GM21381 (cell line): ENCODE measurements around the gene YPEL2.

Experiments
- ATAC-seq: cut with Tn5 transposase; IDR thresholded peaks from one replicate; pipeline ENCODE4 v1.9.1; 2021; ENCODE audit warnings: mild to moderate bottlenecking, moderate library complexity; ENCODE audit not compliant: unreplicated experiment

Gene YPEL2

DNA sequence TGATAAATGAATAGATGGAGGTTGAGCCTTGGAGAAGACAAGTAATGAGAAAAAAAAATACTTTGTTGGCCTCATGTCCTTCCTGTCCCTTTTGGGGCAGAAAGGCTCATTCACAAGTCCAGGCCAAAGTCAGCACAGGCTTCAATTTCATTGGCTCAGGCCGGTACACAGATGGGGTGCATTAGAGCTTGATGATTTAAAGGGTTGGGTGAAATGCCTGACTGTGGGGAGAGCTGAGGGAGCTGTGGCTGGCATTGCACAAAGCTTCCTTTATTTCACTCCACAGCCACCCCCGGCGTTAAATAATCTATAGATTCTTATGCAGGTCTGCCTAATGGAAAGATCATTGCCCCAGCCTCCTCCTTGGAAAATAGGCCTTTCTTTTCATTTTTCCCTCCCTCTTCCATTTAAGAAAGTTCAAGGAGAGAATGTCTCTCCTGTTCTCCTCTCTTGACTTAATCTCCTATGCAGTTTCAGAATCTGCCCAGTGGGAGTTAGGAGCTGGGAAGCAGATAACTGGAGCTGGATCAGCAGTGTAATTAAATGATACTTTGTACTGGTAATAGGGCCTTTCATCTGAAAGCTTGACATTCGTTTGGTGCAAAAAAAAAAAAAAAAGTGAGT is 24.4 kb downstream of the YPEL2 start:
- no peak for ATAC-seq

DNA sequence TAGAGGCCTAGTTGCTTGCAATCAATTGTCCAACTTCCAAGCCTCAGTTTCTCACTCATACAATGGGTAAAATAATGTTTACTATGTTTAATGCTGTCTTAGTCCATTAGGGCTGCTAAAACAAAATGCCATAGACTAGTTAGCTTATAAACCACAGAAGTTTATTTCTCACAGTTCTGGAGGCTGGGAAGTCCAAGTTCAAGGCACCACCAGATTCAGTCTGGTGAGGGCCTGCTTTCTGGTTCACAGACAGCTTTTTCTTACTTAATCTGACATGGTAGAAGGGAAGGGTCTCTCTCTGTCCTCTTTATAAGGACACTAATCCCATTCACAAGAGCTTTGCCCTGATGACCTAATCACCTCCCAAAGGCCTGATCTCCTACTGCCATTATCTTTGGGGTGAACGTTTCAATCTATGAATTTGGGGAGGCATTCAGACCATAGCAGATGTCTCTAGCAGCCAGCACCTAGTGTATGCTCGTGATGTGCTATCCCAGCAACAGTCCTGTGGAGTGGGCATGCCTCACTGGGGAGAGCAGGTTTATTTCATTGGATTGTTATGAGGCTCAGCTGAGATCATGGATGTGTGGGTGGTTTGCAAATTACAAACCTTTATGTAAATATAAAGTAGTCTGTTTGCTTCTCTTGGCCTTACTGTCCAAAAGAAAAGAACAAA is 25.2 kb downstream of the YPEL2 start:
- ATAC-seq = no peak

DNA sequence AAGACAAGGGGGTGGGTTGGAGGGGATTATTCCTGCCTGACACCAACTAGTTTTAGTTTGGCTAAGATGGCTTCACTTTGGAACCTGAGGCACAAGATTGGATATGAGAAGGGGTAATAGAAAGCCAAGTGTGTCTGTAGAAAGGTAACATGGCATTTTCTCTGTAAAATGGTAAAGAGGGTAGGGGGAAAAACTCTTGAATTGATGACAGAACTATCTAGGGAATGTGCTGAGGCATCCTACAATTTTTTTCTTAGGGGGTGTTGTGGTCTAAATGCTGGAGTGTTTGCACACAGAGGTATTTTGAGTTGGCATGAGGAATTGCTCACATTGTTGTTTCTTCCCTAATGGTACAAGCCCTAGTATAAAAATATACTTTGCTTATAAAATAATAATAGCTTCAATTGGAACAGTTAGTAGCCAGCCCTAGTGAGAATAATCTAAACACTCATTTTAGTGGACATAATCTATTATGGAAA is 25.8 kb downstream of the YPEL2 start:
- ATAC-seq = no peak

DNA sequence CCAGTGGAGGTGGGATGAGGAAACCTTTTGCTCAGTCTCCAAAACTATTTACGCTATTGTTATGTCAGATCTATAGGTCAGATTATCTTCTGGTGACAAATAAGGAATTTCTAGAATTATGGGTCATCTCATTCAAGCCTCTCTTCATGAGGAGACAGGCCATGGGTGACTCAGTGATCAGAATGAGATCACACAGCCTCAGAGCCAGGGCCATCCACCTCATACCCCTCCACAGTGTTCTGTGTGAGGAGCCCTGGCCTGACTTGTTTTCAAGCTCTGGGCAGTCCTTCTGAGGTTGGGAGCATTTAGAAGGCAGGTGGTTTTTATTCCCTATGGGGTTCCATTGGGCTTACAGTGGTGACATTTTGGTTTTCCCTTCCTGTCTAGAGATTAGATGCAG is 26.5 kb downstream of the YPEL2 start:
- ATAC-seq = no peak

DNA sequence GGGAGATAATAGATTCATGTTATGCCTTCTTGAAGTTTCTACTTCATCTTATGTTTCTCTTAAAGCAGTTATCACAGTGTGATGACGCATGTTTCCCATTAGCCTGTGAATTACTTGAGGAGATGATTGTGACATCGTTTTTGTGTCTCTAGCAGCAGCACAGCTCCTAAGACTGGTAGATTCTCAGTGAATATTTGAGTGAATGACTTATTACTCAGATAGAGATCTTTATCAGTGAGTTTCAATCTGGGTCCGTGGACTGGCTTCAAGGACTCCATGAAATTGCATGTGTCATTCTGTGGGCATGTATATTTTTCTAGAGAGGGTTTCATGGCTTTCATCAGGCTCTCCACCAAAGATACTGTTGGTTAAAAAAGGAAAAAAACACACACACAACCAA is 29.9 kb downstream of the YPEL2 start:
- ATAC-seq = no peak

DNA sequence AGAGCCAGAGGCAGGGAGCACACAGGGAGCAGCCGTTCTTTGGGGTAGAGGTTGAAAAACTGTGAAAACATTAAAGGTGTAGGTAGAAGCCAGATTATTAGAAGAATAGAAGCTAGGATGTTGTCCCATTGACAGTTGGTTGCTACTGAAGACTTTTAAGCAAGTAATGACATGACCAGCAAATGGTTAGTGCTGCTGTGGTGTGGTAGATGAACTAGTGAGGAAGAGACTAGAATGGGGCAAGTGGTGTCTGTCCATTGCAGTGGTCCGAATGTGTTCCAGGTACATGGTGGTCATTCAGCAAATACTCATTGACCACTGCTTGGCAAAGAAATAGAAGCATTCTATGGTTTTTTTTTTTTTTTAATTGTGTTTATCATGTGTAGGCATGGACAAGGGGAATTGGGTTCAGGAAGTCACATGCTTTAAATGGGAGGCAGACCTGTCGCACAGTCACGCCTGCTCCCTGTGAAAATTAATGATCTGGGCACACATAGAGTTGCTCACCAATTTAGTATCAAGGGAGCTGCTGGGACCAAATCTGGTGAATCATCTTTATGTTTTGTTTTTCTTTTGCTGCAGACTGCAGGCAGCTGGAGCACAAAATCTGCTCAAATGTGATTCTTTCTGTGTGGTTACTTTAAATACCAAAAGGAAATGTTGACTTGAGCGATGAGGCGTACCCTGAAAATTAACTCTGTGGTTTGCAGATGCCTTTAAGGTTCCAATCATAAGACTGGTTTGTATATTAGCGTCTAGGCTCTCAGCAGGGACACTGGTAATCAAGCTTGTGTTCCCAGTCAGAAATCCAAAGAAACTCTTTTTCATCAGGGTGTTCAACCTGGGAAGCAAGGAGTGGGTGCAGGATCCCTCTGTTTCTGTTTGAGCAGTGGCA is 30.7 kb downstream of the YPEL2 start:
- peak; percentile 67 for ATAC-seq

DNA sequence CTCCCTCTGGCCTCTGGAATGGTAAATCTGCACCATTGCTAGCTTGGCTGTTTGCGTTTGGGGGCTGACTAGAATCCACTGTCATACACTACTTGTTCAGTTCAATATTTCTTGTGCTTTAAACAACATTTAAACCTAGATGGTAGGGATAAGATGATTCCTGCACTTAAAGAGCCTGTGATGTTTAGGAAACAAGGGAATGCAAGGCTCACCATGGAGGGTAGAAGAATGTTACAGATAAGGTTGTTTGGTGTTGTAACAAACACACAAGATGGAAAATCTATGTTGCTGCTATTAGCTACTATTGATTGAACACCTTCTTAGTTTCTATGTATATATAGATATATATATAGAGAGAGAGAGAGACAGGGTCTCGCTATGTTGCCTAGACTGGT is 31.4 kb downstream of the YPEL2 start:
- no peak for ATAC-seq

DNA sequence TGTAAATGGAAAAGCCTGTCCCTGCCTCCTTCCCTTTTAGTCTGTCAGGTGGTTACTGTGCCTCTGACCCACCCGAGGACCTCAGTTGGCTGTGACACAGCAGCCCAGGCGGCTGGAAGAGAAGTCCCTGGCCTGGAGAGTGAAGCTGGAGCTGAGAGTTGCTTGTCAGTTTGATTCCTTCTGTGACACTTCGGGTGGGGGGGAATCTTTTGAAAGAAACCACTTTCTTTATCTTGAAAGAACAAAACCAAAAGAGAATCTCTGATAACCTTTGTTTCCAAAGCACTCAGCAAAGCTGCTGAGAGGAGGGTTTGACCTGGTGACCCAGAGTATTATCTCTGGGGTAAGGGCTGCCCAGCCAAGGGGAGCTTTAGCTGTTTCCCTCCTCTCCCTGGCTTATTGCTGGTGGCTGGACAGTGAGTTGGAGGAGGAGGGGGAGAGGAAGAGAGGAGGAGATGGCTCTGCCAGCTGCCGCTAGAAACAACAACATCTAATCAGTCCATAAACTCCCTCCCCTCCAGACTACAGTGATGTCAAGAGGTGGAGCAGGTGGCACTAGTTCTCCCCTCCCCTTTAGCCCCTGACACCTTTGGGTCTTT is 34.0 kb downstream of the YPEL2 start:
- ATAC-seq = no peak

DNA sequence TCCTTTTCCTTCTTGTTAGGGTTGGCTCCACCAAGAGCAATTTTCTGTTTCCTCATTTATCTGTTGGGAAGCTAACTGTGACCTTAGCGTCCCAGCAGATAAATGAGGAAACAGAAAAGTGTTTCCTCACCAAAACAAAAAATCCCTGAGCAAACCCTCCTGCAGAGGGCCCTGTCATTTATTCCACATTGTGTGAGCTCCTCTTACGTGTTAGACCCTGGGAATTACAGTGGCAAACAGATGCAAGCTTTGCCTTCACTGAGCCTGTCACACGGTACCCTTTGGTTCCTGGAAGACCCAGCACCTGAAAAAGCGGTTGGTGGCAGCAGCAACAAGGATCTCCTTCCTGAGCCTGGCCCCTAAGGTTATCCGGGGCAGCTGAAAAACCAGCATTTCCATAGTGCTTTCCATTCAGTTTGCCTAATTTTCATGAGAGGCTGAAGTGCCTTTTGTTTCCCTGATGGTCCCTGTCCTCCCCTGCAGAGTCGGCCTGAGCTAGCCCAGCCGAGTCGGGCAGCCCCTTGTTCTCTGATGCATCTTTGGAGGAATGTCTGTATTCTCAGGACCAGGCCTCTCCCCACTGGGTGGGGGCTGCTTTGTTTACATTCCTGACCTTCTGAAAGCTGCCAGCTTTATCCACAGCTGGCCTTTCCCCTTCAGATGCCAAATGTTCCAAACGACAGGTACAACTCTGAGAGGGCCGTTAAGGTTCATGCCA is 34.7 kb downstream of the YPEL2 start:
- ATAC-seq = no peak

DNA sequence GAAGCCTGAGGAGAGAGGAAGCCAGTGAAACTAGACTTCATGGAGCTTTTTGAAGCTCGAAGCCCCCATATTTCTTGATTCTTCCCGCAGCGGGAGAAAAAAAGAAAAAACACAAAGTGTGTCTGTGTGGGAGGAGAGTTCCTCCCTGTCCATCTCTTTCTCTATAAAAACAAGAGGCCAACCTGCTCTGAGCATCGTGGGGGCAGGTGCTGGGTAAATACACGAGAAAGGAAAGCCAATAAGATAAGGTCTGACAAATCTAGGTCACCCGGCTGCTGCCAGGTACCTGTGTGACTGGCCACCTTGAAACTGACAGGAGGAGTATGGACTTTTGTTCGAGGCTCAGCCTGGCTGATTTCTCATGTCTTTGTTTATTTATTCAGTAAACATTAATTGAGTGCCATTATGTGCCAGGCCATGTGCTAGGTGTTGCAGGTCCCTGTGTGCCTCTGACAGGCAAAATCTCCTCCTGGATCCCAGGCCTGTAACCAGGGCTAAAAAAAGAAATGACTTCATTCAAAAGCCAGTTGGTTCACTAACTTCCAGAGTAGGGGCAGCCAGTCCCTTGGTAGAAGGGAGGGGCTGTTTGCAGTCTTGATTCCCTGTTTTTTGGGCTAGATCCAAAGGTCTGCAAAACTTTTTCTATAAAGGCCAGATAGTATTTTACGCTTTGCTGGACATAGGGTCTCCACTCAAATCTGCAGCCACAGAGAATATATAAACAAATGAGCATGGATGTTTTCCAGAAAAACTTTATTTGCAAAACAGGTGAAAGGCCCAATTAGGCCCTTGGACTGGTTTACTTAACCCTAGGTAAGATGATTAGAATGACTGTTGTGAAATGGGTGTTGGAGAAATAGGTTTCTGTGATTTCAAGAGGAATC is 35.6 kb downstream of the YPEL2 start:
- ATAC-seq = no peak

DNA sequence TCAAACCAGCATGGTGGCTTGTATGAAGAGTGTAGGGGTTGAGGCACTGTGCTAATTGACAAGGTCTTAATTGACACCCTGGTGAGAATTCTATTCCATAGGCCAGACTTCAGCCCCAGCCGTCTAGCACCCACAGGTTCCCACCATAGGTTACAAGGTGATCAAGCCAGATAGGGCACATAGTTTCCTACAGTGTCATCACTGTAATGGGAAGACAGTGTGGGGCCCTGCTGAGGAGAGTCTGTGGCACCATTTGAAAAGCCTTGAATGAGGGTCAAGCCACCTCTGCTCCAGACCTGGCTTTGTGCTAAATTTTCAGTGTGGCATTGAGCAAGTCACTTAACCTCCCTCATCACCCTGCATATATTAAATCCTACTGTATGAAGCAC is 36.2 kb downstream of the YPEL2 start:
- no peak for ATAC-seq

DNA sequence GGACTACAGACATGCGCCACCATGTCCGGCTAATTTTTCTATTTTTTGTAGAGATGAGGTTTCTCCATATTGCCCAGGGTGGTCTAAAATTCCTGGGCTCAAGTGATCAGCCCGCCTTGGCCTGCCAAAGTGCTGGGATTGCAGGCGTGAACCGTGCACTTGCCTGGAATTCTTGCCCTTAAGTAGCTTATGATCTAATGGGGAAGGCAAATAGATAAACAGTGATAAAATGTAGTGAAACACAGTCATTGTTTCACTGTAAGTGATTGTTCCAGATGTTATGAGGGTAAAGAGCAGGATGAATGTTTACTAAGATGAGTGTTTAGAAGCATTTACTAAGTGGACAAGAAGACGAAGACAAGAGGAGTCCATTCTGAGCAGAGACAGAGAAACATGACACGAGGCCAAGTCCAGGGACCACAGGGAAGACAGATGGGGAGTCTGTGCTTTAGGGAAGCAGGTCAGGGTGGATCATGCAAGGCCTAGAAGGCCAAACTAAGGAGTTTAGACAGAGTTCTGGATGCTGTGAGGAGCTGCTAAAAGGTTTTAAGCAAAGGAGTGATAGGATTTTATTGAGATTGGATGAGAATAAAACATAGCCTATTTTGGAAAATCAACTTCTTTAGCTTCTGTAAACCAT is 36.9 kb downstream of the YPEL2 start:
- no peak for ATAC-seq

DNA sequence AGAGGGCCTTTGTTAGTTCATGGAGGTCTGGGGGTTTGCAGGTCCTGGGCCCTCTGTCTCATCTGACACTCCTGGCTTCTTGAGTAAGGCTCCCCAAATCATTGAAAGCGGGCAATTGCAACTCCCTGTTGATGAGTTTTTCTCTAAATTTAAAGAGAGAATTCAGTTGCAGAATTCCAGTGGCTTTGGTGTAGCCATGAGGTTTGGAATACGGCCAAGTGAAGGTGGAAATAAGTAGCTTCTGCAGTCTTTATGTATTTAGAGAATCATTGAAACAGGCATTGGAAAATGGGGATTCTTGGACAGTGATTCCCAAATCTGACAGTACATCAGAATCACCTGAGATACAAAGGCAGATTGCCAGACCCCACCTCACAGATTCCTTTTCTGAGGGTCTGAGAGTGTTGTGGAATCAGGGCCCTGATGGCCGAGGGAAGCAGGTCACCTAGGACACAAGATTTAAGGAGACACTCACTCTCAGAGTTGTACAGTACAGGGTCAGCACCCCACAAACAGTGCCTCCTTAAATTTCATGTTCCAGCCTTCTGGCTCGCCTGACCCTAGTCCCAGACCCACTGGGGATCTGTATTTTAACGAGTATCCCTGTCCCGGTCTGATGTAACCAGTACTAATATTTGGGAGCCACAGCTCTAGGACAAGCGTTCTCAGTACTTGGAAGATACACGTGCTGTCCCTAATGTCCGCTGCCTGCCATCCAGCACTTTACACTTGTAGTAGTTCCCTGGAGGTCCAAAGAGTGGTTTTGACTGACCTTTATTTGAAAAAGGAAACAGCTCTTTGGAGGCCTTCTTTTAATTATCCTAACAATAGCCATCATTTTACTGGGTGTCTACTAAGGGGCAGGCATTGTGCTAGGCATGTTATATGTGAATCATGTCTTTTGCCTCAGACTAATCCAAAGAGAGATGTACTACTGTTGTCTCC is 37.8 kb downstream of the YPEL2 start:
- no peak for ATAC-seq

DNA sequence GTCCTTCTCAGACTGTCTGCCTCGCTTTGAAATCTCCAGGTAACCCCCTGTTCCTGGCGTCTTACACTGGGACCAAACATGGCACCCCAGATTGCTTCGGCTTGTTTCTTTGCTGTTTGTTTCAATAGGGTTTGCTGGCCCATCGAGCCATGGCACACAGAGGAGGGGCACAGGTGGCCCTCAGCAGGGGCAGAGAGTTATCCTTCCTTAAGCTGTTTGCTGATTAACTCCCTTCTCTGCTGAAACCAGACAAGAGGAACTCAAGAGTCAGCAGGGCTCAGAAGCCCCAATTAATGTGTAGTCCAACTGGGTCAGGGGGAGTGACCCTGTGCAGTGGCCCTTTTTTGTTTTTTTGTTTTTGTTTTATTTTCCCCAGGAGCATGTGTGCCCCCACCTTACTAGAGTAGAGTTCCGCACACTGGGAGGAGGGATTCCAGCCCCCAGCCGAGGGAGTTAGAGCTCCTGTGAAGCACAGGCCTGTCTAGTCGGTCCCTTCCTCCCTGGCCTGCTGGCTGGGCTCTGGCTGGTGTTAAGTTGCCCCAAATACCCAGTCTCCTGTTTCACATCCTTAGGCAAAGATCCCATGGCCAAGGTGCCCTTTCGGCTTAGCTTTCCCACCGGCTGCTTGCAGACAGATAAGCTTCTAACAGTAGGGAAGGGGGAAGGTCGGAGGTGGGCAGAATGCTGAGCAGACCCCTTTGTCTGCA is 39.3 kb downstream of the YPEL2 start:
- no peak for ATAC-seq

DNA sequence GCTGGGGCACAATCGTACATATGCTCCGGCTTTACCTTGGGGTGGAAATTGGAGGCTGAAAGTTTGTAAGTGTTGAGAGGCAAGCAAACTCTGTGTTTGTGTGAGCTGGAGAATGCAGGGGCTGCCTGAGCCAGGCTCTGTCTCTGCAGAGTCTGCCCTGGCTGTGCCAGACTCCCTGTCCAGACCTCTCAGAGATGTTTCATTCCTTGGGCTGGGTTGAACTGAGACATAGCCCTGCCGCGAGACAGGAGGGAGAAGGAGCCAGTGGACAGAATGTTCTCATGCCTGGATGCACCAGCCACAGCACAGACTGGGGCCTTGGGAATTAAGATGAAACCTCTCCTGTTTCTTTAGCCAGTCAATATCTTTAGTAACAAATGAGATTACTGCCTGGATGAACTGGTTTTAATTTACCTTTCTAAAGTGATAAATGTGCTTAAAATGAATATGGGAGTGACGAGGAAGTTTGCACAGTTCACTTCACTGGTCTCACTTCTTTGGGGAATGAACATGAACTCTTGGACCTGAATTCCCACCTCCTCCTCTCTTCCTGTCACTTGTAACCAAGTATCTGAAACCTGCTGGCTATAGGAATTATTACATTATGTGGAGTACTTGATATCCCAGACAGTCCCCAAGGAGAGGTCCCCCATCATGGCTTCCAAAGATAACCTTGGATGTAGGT is 40.1 kb downstream of the YPEL2 start:
- no peak for ATAC-seq

DNA sequence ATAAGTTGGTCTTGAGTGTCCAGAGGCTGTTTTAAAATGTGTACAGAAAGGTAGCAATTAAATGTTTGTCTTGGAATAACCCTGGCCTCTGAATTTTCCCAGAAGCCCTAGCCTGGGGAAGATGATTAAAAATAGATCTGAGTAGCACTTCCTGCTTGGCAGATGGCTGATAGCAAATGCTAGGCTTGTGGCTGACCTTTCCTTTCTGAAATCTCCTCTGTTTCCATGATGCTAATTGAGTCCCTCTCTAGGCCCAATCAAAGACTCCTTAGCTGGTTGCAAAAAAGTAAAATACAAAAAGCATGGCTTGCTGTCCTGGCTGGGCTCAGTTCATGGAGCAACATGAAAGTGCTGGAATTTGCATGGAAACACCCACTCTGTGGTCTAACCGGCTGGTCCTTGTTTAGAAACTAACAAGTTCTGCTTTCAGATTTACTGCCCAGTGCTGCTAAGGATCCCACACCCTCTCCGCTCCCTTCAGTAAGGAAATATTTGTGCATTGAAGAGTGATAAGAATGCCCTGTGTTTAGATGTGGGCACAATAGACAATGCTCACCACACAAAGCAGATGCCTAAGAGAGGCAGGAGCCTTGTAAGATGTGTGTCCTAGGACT is 40.8 kb downstream of the YPEL2 start:
- peak; percentile 44 for ATAC-seq
